HEK293 (cell line): ENCODE data around the gene MLLT10.

Experiments used
- BCL11A ChIP-seq: fragments of 450-650 bp; formaldehyde crosslinking; IDR thresholded peaks from 2 replicates; pipeline ENCODE4 v1.5.1; 2016; ENCODE audit warnings: low read depth, missing biosample characterization, missing genetic modification characterization
- CTCF ChIP-seq: fragments of 450-650 bp; formaldehyde crosslinking; IDR thresholded peaks from 2 replicates; pipeline ENCODE4 v1.5.1; 2016; ENCODE audit warnings: missing biosample characterization, missing genetic modification characterization
- GFI1B ChIP-seq: fragments of 450-650 bp; formaldehyde crosslinking; IDR thresholded peaks from 2 replicates; pipeline ENCODE4 v1.5.1; 2016; ENCODE audit warnings: missing biosample characterization, missing genetic modification characterization
- GLIS1 ChIP-seq: fragments of 450-650 bp; formaldehyde crosslinking; IDR thresholded peaks from 2 replicates; pipeline ENCODE4 v1.5.1; 2016; ENCODE audit warnings: missing biosample characterization, missing genetic modification characterization
- HOXC10 ChIP-seq: sonication (generic); formaldehyde crosslinking; IDR thresholded peaks from 2 replicates; pipeline ENCODE4 v1.8.1; 2023; ENCODE audit warnings: mild to moderate bottlenecking, missing genetic modification reagents
- IKZF3 ChIP-seq: fragments of 450-650 bp; IDR thresholded peaks from 2 replicates; pipeline ENCODE4 v1.5.0; 2018; ENCODE audit warnings: missing biosample characterization, mild to moderate bottlenecking, missing genetic modification characterization, moderate library complexity
- INSM2 ChIP-seq: fragments of 450-650 bp; formaldehyde crosslinking; IDR thresholded peaks from 2 replicates; pipeline ENCODE4 v1.5.1; 2016; ENCODE audit warnings: missing biosample characterization, missing genetic modification characterization
- KLF1 ChIP-seq: fragments of 450-650 bp; formaldehyde crosslinking; IDR thresholded peaks from 2 replicates; pipeline ENCODE4 v1.5.1; 2016; ENCODE audit warnings: missing biosample characterization, missing genetic modification characterization
- KLF10 ChIP-seq: fragments of 450-650 bp; IDR thresholded peaks from 2 replicates; pipeline ENCODE4 v1.5.1; 2018; ENCODE audit warnings: missing biosample characterization, mild to moderate bottlenecking, missing genetic modification characterization
- PRDM6 ChIP-seq: fragments of 450-650 bp; formaldehyde crosslinking; IDR thresholded peaks from 2 replicates; pipeline ENCODE4 v1.5.1; 2017; ENCODE audit warnings: missing biosample characterization, missing genetic modification characterization
- RBAK ChIP-seq: fragments of 450-650 bp; formaldehyde crosslinking; IDR thresholded peaks from 2 replicates; pipeline ENCODE4 v1.5.1; 2016; ENCODE audit warnings: missing biosample characterization, missing genetic modification characterization
- SCRT2 ChIP-seq: fragments of 450-650 bp; formaldehyde crosslinking; IDR thresholded peaks from 2 replicates; pipeline ENCODE4 v1.5.1; 2016; ENCODE audit warnings: missing biosample characterization, missing genetic modification characterization
- SP3 ChIP-seq: fragments of 450-650 bp; formaldehyde crosslinking; IDR thresholded peaks from 2 replicates; pipeline ENCODE4 v1.5.1; 2016; ENCODE audit warnings: missing biosample characterization, missing genetic modification characterization
- ZBTB11 ChIP-seq: fragments of 450-650 bp; formaldehyde crosslinking; conservative IDR thresholded peaks from 2 replicates; pipeline ENCODE4 v1.5.1; 2016; ENCODE audit warnings: low read depth, missing biosample characterization, missing genetic modification characterization
- ZBTB17 ChIP-seq: fragments of 450-650 bp; formaldehyde crosslinking; IDR thresholded peaks from 2 replicates; pipeline ENCODE4 v1.5.1; 2016; ENCODE audit warnings: missing biosample characterization, missing genetic modification characterization
- ZBTB20 ChIP-seq: fragments of 450-650 bp; formaldehyde crosslinking; IDR thresholded peaks from 2 replicates; pipeline ENCODE4 v1.5.1; 2016; ENCODE audit warnings: missing biosample characterization, missing genetic modification characterization
- ZFHX2 ChIP-seq: fragments of 450-650 bp; formaldehyde crosslinking; conservative IDR thresholded peaks from 2 replicates; pipeline ENCODE4 v1.5.1; 2016; ENCODE audit warnings: missing biosample characterization, missing genetic modification characterization
- ZFP69B ChIP-seq: fragments of 450-650 bp; formaldehyde crosslinking; IDR thresholded peaks from 2 replicates; pipeline ENCODE4 v1.5.1; 2016; ENCODE audit warnings: missing biosample characterization, missing genetic modification characterization
- ZNF155 ChIP-seq: fragments of 450-650 bp; formaldehyde crosslinking; IDR thresholded peaks from 2 replicates; pipeline ENCODE4 v1.5.1; 2016; ENCODE audit warnings: missing biosample characterization, missing genetic modification characterization
- ZNF157 ChIP-seq: fragments of 450-650 bp; formaldehyde crosslinking; IDR thresholded peaks from 2 replicates; pipeline ENCODE4 v1.5.1; 2016; ENCODE audit warnings: missing biosample characterization, missing genetic modification characterization
- ZNF18 ChIP-seq: fragments of 450-650 bp; formaldehyde crosslinking; IDR thresholded peaks from 2 replicates; pipeline ENCODE4 v1.5.1; 2016; ENCODE audit warnings: missing biosample characterization, missing genetic modification characterization
- ZNF184 ChIP-seq: fragments of 450-650 bp; IDR thresholded peaks from 2 replicates; pipeline ENCODE4 v1.5.1; 2018; ENCODE audit warnings: missing biosample characterization, mild to moderate bottlenecking, missing genetic modification characterization
- ZNF2 ChIP-seq: fragments of 450-650 bp; formaldehyde crosslinking; IDR thresholded peaks from 2 replicates; pipeline ENCODE4 v1.5.1; 2016; ENCODE audit warnings: missing biosample characterization, missing genetic modification characterization
- ZNF214 ChIP-seq: fragments of 450-650 bp; formaldehyde crosslinking; IDR thresholded peaks from 2 replicates; pipeline ENCODE4 v1.5.1; 2017; ENCODE audit warnings: missing biosample characterization, mild to moderate bottlenecking, missing genetic modification characterization, borderline replicate concordance
- ZNF221 ChIP-seq: fragments of 450-650 bp; formaldehyde crosslinking; IDR thresholded peaks from 2 replicates; pipeline ENCODE4 v1.5.1; 2017; ENCODE audit warnings: missing biosample characterization, missing genetic modification characterization, borderline replicate concordance
- ZNF23 ChIP-seq: fragments of 450-650 bp; formaldehyde crosslinking; IDR thresholded peaks from 2 replicates; pipeline ENCODE4 v1.5.1; 2016; ENCODE audit warnings: missing biosample characterization, missing genetic modification characterization, borderline replicate concordance
- ZNF391 ChIP-seq: fragments of 450-650 bp; formaldehyde crosslinking; IDR thresholded peaks from 2 replicates; pipeline ENCODE4 v1.5.1; 2016; ENCODE audit warnings: low read depth, missing biosample characterization, missing genetic modification characterization, borderline replicate concordance
- ZNF423 ChIP-seq: fragments of 450-650 bp; formaldehyde crosslinking; IDR thresholded peaks from 2 replicates; pipeline ENCODE4 v1.5.1; 2016; ENCODE audit warnings: missing biosample characterization, missing genetic modification characterization
- ZNF555 ChIP-seq: fragments of 450-650 bp; formaldehyde crosslinking; conservative IDR thresholded peaks from 2 replicates; pipeline ENCODE4 v1.5.1; 2017; ENCODE audit warnings: missing biosample characterization, mild to moderate bottlenecking, missing genetic modification characterization, inconsistent platforms
- ZNF596 ChIP-seq: fragments of 450-650 bp; IDR thresholded peaks from 2 replicates; pipeline ENCODE4 v1.5.0; 2018; ENCODE audit warnings: missing biosample characterization, mild to moderate bottlenecking, missing genetic modification characterization, moderate library complexity
- ZNF837 ChIP-seq: fragments of 450-650 bp; formaldehyde crosslinking; IDR thresholded peaks from 2 replicates; pipeline ENCODE4 v1.5.1; 2016; ENCODE audit warnings: missing biosample characterization, missing genetic modification characterization

Gene MLLT10

GRCh38 chr10:21518641-21519396 lies 15.2 kb upstream of the MLLT10 start (continued):
- no peak for TF ChIP-seq ZBTB17
- no peak for TF ChIP-seq KLF10
- TF ChIP-seq ZNF423 (tag by site-specific recombination), result no peak
- peak; percentile 10; the same call in 1 of the 2 replicates for TF ChIP-seq INSM2
- TF ChIP-seq GFI1B, result no peak
- no peak for TF ChIP-seq ZNF157 (tag by site-specific recombination)
- TF ChIP-seq HOXC10 (CRISPR knock-in tag), result no peak
- TF ChIP-seq ZNF391, result no peak
- no peak for TF ChIP-seq ZNF23 (tag by site-specific recombination)
- TF ChIP-seq KLF1 (tag by site-specific recombination), result peak; percentile 21; the same call in 1 of the 2 replicates
- TF ChIP-seq ZNF596 (tag by site-specific recombination), result no peak
- no peak for TF ChIP-seq ZNF221 (tag by site-specific recombination)
- no peak for TF ChIP-seq RBAK (tag by site-specific recombination)
- no peak for TF ChIP-seq ZBTB11 (tag by site-specific recombination)
- 0 out of 2 replicates have a peak, but pooled peaks have one; percentile 22 for TF ChIP-seq ZNF18
- TF ChIP-seq ZNF2, result peak; percentile 41; the same call in 1 of the 2 replicates
- TF ChIP-seq ZBTB20 (tag by site-specific recombination), result peak; percentile 30; the same call in 1 of the 2 replicates
- TF ChIP-seq GLIS1 (tag by site-specific recombination), result peak; percentile 99
- TF ChIP-seq ZNF214 (tag by site-specific recombination), result no peak
- TF ChIP-seq ZNF837, result no peak
- peak; percentile 50; the same call in 1 of the 2 replicates for TF ChIP-seq IKZF3 (tag by site-specific recombination)
- TF ChIP-seq ZNF184 (tag by site-specific recombination), result no peak
- TF ChIP-seq CTCF (tag by site-specific recombination), result no peak
- TF ChIP-seq ZNF555, result no peak
- TF ChIP-seq BCL11A (tag by site-specific recombination), result no peak
- no peak for TF ChIP-seq ZFP69B (tag by site-specific recombination)
- no peak for TF ChIP-seq SP3
- TF ChIP-seq ZFHX2 (tag by site-specific recombination), result no peak
- no peak for TF ChIP-seq PRDM6 (tag by site-specific recombination)
- no peak for TF ChIP-seq ZNF155 (tag by site-specific recombination)
- TF ChIP-seq SCRT2 (tag by site-specific recombination), result no peak
